22Rv1 (cell line): ENCODE results near the gene CASP10.
"Not testable (repeated sequence)": the region's sequence is repeated elsewhere in the genome, so short reads cannot be mapped to it uniquely, and the experiment has no call there.

Source experiments
- H3K27ac ChIP-seq: fragments of 450-650 bp; 2 replicates; pipeline ENCODE4 v1.5.1; 2017
- CTCF ChIP-seq: fragments of 450-650 bp; IDR thresholded peaks from 2 replicates; pipeline ENCODE4 v1.5.1; 2017; ENCODE audit warnings: mild to moderate bottlenecking
- ZFX ChIP-seq: fragments of 450-650 bp; IDR thresholded peaks from 2 replicates; pipeline ENCODE4 v1.6.1; 2017; ENCODE audit warnings: antibody characterized with exemption, borderline replicate concordance

The CASP10 gene

GRCh38 chr2:201167546-201167945, 15.4 kb upstream of the CASP10 start:
- TF ChIP-seq CTCF: no peak
- no peak for TF ChIP-seq ZFX
- no peak overlapping the region for H3K27ac ChIP-seq

GRCh38 chr2:201168496-201168895, 14.4 kb upstream of the CASP10 start:
- H3K27ac ChIP-seq: not testable (repeated sequence)

- no peak overlapping the region for H3K27ac ChIP-seq
- TF ChIP-seq ZFX: no peak
- TF ChIP-seq CTCF: no peak
Observed at GRCh38 chr2:201171259-201171814, 11.6 kb upstream of the CASP10 start.

- no peak for TF ChIP-seq ZFX
- no peak for TF ChIP-seq CTCF
Observed at GRCh38 chr2:201172279-201172678, 10.7 kb upstream of the CASP10 start.

GRCh38 chr2:201174687-201175086, 8.3 kb upstream of the CASP10 start:
- TF ChIP-seq ZFX (no peak), CTCF (no peak)
- H3K27ac ChIP-seq: no peak overlapping the region

More at GRCh38 chr2:201172279-201172678, 10.7 kb upstream of the CASP10 start:
- H3K27ac ChIP-seq: no peak overlapping the region

- no peak overlapping the region for H3K27ac ChIP-seq
- TF ChIP-seq CTCF (no peak), ZFX (no peak)
Observed at GRCh38 chr2:201176081-201176481, 6.9 kb upstream of the CASP10 start.

- TF ChIP-seq ZFX (no peak), CTCF (no peak)
- H3K27ac ChIP-seq: no peak overlapping the region
Observed at GRCh38 chr2:201180010-201180409, 2.9 kb upstream of the CASP10 start.

- TF ChIP-seq CTCF: no peak
- no peak for TF ChIP-seq ZFX
- no peak overlapping the region for H3K27ac ChIP-seq
Observed at GRCh38 chr2:201183365-201183727, 405 bp downstream of the CASP10 start.

GRCh38 chr2:201183835-201184234, 894 bp downstream of the CASP10 start:
- H3K27ac ChIP-seq: not testable (repeated sequence)

GRCh38 chr2:201184248-201184647, 1.3 kb downstream of the CASP10 start:
- not testable (repeated sequence) for H3K27ac ChIP-seq
